ENCODE measurements around the gene TNFRSF13B.

GRCh38 chr17:16923097-16923903, 48.6 kb downstream of the TNFRSF13B start:
- TF ChIP-seq, protein P1, sequence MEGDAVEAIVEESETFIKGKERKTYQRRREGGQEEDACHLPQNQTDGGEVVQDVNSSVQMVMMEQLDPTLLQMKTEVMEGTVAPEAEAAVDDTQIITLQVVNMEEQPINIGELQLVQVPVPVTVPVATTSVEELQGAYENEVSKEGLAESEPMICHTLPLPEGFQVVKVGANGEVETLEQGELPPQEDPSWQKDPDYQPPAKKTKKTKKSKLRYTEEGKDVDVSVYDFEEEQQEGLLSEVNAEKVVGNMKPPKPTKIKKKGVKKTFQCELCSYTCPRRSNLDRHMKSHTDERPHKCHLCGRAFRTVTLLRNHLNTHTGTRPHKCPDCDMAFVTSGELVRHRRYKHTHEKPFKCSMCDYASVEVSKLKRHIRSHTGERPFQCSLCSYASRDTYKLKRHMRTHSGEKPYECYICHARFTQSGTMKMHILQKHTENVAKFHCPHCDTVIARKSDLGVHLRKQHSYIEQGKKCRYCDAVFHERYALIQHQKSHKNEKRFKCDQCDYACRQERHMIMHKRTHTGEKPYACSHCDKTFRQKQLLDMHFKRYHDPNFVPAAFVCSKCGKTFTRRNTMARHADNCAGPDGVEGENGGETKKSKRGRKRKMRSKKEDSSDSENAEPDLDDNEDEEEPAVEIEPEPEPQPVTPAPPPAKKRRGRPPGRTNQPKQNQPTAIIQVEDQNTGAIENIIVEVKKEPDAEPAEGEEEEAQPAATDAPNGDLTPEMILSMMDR (IDR thresholded peaks at IDR 0.05; ENCODE audit: low read depth, low read length), result no peak
- TF ChIP-seq POLR2A (IDR thresholded peaks at IDR 0.05; ENCODE audit: extremely low read depth, insufficient read length), result no peak
- TF ChIP-seq MYC (IDR thresholded peaks at IDR 0.05; ENCODE audit: low read depth, low read length), result no peak
